Globus pallidus (tissue), 1 donor: ENCODE results near the gene SULT1A2.
"Not testable (repeated sequence)": the region's sequence is repeated elsewhere in the genome, so short reads cannot be mapped to it uniquely, and the experiment has no call there.

Experiments
- DNase-seq: peaks from one replicate; pipeline ENCODE4 v3.0.0-alpha.2; 2015; ENCODE audit warnings: low spot score

SULT1A2 gene

DNA sequence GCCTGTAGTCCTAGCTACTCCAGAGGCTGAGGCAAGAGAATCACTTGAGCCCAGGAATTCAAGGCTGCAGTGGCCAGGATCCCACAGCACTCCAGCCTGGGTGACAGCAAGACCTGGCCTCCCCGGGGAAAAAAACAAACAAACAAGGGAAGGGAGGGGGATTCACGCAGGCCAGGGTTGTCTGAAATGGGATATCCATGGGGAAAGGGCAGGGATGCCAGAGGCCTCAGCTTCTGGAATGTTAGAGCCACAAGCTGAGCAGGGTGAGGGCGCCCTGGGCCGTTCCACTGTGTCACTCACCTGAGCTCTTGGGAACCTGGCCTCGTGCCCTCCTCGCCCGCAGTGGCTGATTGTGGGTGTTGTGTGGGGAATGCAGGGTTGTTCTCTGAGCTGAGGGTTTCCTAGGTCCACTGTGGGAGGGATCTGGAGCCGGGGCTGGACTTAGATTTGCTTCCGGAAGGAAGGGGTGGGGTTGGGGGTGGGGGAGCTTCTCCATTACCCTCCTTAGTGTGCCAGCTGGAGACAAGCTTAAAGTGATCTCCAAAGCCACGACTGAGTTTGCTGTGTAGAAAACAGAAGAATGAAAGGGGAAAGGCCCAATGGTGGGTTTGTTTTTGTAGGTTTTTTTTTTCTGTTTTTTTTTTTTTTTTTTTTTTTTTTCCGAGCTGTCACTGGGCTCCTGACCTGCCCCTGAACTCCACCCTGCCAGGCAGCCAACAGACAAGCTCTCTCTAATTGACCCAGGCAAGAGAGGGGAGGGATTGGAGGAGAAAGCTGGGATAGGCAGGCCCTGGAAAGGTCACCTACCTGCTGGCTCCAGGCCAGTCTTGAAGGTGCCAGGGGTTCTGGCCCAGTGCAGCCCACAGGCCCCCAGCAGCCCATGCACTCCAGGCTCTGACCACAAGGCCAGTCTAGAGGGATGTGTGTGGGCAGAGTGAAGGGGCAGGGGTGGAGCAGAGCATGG lies 13.1 kb upstream of the SULT1A2 start, which contains the start of gene SULT1A1:
TSS of gene SULT1A1 (minus strand) at position 414 of the 964 bp plus-strand sequence. CDS start 1,189 bp downstream, outside the sequence.
- no peak for DNase-seq

DNA sequence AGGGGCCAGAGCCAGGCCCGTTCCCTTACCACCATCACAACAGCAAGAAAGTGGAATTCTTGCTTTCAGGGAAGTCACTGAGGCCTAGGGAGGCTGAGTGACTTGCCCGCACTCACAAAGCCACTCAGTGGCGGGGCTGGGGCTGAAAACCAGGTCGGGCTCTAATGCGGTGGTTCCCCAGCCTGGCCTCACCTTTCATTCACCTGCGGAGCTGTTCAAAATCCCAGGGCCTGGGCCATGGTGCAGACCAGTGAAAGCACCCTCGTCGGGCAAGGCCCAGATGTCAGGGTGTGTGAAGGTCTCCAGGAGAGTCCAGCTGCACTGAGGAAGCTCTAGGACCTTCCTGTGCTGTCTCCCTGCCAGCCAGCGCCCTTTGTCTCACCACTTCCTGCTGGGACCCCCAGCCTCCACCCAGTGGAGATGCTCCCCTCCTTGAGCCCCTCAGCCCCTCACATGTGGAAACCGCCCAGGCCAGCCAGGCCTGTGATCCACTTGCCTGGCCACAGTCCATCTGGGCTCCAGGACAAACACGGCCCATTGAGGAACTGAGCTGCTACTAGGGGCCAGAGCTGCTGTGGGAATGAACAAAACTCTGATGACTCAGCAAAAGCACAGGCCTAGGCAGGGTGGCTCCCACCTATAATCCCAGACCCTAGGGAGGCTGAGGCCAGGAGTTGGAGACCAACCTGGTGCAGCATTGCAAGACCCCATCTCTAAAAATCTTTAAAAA lies 12.2 kb upstream of the SULT1A2 start:
- not testable (repeated sequence) for DNase-seq

DNA sequence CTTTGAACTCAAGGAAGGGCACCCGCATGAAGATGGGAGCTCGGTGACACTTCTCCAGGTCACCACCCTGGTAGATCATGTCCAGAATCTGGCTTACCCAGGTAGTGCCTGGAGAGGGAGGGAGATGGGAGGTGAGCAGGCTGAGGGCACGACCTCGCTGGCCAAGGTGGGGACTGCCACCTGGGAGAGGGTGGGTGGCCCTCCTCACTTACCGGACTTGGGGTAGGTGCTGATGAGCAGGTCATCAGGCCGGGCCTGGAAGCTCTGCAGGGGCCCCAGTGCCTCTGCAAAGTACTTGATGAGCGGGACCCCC lies 11.6 kb upstream of the SULT1A2 start:
- DNase-seq = not testable (repeated sequence)

DNA sequence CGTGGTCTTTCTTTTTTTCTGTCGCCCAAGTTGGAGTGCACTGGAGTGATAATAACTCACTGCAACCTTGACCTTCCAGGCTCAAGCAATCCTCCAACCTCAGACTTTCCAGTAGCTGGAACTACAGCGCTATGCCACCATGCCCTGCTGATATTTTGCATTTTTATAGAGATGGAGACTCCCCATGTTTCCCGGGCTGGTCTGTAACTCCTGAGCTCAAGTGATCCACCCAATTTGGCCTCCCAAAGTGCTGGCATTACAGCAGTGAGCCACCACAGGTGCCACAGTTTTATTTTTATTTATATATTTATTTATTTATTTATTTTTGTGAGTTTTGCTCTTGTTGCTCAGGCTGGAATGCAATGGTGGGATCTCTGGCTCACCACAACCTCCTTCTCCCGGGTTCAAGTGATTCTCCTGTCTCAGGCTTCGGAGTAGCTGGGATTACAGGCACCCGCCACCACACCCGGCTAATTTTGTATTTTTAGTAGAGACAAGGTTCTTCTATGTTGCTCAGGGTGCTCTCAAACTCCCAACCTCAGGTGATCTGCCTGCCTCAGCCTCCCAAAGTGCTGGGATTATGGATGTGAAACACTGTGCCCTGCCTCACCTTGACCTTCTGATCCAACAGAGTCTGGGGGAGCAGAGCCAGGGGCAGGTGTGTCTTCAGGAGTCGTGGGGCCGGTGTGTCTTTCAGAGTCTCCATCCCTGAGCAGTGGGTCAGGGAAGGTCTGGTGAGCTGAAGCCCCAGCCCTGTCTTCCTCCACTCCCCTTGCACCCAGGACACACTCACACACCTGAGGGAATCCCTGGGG lies 11.0 kb upstream of the SULT1A2 start:
- not testable (repeated sequence) for DNase-seq

DNA sequence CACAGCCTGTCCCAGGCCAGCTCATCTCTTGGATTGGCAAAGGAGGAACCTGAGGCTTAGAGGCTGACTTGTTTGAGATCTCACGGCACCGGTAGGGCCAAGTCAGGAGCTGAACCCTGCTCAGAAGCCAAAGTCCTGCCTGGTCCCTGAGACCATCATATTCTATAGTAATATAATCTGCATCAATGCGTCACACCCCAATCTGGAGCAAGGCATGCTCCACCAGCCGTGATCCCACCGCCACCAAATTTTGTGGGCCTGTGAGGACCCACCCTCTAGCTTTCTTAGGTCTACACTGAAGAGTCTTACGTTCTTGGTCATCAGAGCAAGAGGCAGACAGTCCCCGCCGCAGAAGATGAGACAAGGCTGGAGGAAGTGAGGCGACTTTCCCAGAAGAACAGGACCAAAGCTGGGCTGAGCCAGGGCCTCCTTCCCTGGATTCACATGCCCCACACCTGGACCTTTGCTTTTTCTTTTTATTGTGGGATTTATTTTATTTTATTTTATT lies 10.3 kb upstream of the SULT1A2 start:
- no peak for DNase-seq

DNA sequence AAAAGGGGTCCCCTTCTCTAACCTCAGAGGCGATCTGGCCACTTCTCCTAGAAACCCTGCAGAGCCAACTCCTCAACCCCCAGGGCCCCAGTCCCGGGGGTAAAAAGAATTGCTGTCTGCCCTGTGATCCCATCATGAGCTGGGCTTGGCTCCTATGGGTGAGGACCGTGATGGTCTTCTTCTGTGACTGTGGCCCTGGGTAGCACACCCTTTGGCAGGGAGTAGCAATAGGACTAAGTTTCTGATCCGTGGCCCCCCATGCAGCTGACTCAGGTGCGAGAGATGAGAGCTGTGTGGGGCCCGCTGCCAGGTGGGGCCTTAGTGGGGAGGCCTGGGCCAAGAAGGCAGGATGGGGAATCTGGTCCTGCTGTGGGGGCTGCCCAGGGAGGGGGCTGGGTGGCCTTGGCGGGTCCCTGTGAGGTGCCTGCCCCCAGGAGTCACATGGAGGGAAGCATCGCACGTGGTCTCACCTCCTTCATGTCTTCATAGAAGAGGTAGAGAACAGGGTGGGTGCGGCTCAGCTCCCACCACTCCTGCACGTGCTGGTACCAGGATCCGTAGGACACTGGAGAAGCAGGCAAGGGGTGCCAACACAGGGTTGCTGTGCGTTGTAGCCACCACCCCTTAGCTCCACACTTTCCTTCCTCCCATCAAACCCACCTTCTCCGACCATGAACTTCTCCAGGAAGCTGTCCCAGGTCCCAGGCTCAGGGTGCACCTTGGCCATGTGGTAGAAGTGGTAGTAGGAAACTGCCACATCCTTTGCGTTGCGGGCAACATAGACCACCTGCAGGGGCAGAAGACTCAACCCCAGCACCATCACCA lies 9.7 kb upstream of the SULT1A2 start:
- DNase-seq = no peak

DNA sequence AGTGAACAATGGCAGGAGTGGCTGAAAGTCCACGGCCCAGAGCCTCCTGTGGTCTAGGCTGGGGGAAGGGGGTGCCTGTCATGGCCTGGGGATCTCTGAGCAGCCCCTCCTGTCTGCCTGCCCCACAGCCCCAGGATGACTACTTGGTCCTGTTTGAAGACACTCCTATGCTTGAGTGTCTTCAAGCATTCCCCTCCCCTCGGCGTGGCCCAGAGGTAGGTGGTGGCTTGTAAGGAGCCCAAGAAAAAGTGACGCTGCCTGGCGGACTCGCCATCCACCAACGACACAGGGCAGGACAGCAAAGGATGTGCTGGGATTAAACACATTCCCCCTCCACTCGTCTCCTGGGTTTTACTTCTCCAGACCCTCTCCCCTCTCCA lies 7.3 kb upstream of the SULT1A2 start:
- no peak for DNase-seq

DNA sequence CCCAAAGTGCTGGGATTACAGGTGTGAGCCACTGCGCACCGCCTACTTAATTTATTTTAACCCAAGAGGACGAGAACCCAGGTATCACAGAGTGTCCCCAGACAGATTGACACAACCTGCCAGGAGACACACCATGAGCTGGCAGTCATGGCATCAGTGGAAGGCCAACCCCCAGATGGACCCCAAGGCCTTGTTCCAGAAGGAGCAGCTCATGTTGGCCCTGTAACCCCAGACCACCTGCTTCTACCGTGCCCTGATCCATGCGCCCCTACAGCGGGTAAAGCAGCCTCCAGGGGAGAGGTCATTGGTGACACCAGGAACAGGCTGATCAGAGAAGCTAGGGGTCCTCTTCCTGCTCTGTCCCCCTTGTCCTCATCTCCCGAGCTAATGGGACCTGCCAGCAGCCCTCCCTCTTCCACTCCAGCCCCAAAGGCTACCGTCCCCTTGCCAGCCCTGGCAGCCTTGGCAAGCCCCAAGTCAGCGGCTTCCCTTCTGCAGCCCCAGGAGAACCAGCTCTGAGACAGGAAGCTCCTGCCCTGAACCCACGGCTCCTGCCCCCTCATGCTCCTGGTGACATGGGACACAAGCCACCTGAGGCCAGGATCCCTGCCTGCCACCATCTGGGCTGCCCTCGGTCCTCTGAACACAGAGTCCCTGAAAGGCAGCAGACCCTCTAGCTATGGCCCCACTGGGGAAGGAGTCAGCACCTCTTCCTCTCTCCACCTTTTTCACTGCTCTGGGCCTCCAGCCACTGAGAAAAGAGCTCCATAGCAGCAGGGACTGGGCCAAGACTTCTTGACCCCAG lies 6.7 kb upstream of the SULT1A2 start:
- no peak for DNase-seq

DNA sequence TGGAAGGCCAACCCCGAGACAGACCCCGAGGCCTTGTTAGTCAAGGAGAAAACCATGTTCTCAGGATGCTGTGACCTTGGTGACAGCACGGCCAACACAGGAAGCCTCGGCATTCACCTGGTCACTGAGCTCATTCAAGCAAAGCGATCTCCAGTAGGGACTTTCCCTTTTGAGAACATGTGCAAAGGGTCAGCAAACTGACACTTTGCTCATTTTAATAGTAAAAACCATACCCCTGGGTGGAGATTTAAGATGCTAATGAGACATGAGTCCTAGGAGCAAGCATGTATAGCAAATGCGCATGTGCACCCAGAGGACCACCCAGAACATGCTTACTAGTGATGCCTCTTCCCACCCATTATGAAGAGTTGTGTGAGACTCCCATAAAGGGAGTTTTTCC lies 5.7 kb upstream of the SULT1A2 start:
- DNase-seq = no peak

DNA sequence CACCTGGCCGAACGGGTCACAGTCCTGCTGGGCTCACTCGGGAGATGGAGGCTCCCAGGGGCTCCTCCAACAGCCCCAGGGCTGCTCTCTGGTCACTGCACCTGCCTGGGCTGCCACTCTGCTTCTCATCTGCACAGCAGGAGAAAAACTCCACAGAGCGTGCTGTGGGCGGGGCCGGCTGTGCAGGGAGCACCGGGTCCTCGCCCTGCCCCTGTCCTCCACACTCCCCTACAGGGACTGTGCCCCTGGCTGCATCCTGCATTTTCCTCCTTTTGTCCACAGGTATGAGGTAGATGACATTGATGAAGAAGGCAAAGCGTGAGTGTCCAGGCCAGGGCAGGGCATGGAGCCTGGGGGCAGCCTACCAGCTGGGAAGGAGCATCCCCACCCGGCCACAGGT lies 5.2 kb upstream of the SULT1A2 start:
- not testable (repeated sequence) for DNase-seq

DNA sequence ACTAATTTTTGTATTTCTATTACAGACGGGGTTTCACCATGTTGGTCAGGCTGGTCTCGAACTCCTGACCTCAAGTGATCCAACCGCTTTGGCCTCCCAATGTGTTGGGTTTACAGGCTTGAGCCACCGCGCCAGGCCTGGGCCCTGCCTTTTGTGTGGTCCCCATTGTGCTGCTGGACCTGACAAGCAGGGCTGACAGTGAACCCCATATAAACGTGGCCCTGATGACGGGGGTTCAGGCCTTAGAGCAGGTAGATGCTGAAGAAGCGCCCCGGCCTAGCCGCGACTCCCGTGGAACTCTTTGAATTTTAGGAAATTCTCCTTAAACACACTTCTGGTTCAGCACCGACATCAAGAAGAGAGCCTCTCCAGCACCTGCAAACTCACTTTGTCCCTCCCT lies 4.7 kb upstream of the SULT1A2 start:
- not testable (repeated sequence) for DNase-seq

DNA sequence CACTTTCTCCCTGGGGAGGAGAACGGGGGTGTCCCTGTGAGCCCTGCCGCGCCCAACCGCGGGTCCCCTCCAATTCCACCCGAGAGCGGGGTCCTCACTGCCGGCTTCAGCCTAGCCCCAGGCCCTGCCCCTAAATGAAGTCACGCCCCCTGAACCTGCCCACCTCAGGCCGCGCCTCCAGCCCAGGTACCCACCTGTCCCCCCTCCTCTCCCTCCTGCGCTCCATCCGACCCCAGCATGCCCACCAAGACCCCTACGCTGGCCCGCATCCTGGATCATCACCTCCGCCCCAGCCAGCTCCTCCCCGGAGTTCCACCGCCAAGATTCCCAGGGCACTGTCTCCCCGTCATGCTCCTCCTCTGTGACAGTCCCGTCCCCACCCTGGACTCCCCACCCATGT lies 4.1 kb upstream of the SULT1A2 start:
- DNase-seq = not testable (repeated sequence)

DNA sequence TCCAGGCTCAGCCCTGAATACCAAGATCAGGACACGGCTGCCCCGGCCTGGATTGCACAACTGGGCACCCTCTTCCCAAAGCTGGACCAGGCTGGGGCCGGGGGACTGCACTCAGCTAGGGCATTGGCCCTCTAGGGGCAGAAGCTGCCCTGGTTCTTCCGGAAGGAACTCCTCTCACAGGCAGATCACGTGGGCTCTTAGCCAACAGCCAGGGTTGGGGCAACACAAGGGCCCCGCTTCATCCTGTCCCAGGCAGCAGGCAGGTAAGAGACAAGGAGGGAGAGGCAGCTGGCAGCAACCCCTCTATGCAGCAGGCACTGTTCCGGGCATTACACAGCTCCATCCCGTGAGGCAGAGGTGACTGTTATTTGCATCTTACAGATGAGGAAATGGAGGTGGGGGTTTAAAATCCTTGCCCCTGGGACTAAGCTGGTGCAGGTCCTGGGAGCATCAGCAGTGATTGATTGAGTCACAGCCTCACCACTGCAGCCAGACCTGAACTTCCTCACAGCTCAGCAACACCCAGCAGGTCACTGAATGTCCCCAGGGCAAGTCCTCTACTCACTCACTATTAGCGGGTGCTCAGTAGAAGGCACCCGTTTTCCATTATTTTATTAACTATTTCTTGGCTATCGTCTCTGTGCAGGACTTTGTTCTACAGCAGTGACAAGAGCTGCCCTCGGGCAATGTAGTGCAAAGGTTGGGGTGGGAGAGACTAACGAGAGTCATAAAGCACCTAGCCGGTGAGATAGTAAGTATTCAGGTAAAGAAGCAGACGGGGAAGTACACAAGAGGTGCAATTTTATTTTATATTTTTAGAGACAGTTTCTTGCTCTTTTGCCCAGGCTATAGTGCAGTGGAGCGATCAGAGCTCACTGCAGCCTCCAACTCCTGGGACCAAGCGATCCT lies 2.8 kb upstream of the SULT1A2 start:
- not testable (repeated sequence) for DNase-seq

DNA sequence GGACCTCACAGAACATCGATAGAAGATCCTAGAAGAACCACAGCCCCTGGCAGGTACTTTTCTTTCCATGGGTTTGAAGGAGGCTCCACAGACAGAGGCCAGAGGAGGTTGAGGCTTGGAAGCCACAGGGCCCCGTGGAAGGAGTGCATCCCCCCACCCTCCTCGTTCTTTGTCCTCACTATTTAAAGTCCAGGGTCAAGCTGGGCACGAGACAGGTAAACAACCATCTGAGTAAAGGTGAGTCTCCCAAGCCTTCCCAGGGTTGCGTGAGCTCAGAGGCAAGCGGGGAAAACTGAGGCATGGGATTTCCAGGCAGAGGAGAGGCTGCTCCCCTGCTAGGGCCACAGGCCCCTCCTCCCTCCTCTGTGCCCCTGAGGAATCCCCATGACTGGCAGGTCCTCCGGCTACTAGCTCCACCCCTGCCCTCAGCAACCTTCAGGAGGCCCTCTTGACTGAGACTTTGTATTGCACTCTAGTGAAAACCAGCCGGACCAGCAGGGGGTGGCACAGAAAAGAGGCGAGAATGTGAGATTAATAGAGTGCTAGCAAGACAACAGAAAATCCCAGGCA lies 927 bp upstream of the SULT1A2 start:
- DNase-seq = no peak

DNA sequence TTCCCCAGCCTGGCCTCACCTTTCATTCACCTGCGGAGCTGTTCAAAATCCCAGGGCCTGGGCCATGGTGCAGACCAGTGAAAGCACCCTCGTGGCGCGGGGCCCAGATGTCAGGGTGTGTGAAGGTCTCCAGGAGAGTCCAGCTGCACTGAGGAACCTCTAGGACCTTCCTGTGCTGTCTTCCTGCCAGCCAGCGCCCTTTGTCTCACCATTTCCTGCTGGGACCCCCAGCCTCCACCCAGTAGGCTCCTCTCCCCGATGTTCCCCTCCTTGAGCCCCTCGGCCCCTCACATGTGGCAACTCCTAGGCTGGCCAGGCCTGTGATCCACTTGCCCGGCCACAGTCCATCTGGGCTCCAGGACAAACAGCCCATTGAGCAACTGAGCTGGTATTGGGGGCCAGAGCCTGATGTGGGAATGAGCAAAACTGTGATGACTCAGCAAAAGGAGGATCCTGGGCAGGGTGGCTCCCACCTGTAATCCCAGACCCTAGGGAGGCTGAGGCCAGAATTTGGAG lies 677 bp downstream of the SULT1A2 start:
- no peak for DNase-seq

DNA sequence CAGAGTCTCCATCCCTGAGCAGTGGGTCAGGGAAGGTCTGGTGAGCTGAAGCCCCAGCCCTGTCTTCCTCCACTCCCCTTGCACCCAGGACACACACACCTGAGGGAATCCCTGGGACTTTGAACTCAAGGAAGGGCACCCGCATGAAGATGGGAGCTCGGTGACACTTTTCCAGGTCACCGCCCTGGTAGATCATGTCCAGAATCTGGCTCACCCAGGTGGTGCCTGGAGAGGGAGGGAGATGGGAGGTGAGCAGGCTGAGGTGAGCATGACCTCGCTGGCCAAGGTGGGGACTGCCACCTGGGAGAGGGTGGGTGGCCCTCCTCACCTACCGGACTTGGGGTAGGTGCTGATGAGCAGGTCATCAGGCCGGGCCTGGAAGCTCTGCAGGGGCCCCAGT lies 1.4 kb downstream of the SULT1A2 start:
- DNase-seq = not testable (repeated sequence)

DNA sequence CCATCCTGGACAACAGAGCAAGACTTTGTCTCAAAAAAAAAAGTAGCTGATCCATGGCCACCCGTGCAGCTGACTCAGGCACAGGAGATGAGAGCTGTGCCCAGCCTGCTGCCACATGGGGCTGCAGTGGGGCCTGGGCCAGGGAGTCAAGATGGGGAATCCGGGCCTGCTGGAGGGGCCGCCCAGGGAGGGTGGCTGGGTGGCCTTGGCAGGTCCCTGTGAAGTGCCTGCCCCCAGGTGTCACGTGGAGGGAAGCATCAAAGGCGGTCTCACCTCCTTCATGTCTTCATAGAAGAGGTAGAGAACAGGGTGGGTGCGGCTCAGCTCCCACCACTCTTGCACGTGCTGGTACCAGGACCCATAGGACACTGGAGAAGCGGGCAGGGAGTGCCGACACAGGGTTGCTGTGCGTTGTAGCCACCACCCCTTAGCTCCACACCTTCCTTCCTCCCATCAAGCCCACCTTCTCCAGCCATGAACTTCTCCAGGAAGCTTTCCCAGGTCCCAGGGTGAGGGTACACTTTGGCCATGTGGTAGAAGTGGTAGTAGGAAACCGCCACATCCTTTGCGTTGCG lies 3.8 kb downstream of the SULT1A2 start:
- no peak for DNase-seq

DNA sequence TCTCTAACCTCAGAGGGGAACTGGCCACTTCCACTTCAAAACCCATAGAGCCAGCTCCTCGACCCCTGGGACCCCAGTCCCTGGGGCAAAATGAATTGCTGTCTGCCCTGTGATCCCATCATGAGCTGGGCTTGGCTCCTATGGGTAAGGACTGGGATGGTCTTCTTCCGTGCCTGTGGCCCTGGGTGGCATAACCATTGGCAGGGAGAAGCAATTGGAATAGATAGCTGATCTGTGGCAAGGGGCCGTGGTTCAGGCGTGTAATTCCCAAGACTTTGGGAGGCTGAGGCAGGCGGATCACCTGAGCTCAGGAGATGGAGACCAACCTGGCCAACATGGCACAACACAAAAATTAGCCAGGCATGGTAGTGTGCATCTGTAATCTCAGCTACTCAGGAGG lies 4.3 kb downstream of the SULT1A2 start:
- no peak for DNase-seq
